Immature natural killer cell (primary cell): ENCODE measurements around the gene UFL1. TPM values are rescaled to one million over a fixed set of nuclear protein-coding genes. Genes with fewer than 3 reads are reported as not detected.
A peak's percentile ranks its signal among the peaks of the same experiment; 100 is the strongest.
"Not testable (repeated sequence)": the region's sequence is repeated elsewhere in the genome, so short reads cannot be mapped to it uniquely, and the experiment has no call there.

Experiments used
- DNase-seq, 3 donors: peaks; one replicate each; pipeline ENCODE4 v3.0.0; 2022; ENCODE audit warnings: mixed read lengths in 1 of 3
- H3K27ac Mint-ChIP-seq, 6 donors: one replicate each; pipeline ENCODE4 v1.8.0; 2020; ENCODE audit warnings: mixed read lengths in 6 of 6, mild to moderate bottlenecking in 5 of 6, inconsistent platforms in 4 of 6, moderate library complexity in 3 of 6
- H3K27me3 Mint-ChIP-seq, 3 donors: one replicate each; pipeline ENCODE4 v1.8.0; 2020 to 2021; ENCODE audit warnings: low read depth in 3 of 3, mild to moderate bottlenecking in 3 of 3, mixed read lengths in 3 of 3, moderate library complexity in 3 of 3, inconsistent platforms in 1 of 3
- H3K36me3 Mint-ChIP-seq, 3 donors: one replicate each; pipeline ENCODE4 v1.8.0; 2020; ENCODE audit warnings: mixed read lengths in 3 of 3, inconsistent platforms in 2 of 3, mild to moderate bottlenecking in 2 of 3
- H3K4me1 Mint-ChIP-seq, 2 donors: one replicate each; pipeline ENCODE4 v1.8.0; 2020; ENCODE audit warnings: inconsistent platforms in 2 of 2, mild to moderate bottlenecking in 2 of 2, mixed read lengths in 2 of 2, moderate library complexity in 1 of 2
- H3K4me3 Mint-ChIP-seq, 5 donors: one replicate each; pipeline ENCODE4 v1.8.0; 2020; ENCODE audit warnings: mild to moderate bottlenecking in 5 of 5, mixed read lengths in 5 of 5, inconsistent platforms in 3 of 5, moderate library complexity in 3 of 5
- H3K9me3 Mint-ChIP-seq, 6 donors: one replicate each; pipeline ENCODE4 v1.8.0; 2020; ENCODE audit warnings: mild to moderate bottlenecking in 6 of 6, mixed read lengths in 6 of 6, inconsistent platforms in 4 of 6, moderate library complexity in 3 of 6
- polyA plus RNA-seq, 3 donors: library from polyadenylated mRNA; unstranded; fragments of 300-500 nt; fragmentation: Illumina TruSeq; gene quantifications; one replicate each; pipeline ENCODE4 v1.2.3, GENCODE V29; 2021

UFL1 gene
- polyA plus RNA-seq, 3 donors from 2014 or later, result 11.3 to 19.8 (median 14.2) TPM

- DNase-seq, result no peak
- Mint-ChIP-seq H3K27me3 (peaks cover 0 to 1% (median 0%) of the 10 kb centered on the region in 3 donors), H3K4me1 (peaks cover 0 to 7% of the 10 kb centered on the region in 2 donors), H3K9me3 (no peaks in the 10 kb centered on the region), H3K36me3 (peaks cover 28 to 44% (median 29%) of the 10 kb centered on the region in 3 donors), H3K27ac (no peak overlapping the region), H3K4me3 (no peak overlapping the region)
Observed at GRCh38 chr6:96537726-96538125, 16.1 kb downstream of the UFL1 start.

GRCh38 chr6:96542702-96543101 is 21.1 kb downstream of the UFL1 start:
- Mint-ChIP-seq H3K27ac (no peak overlapping the region), H3K36me3 (peaks cover 35 to 50% (median 36%) of the 10 kb centered on the region in 3 donors), H3K9me3 (no peaks in the 10 kb centered on the region), H3K4me3 (no peak overlapping the region), H3K4me1 (no peaks in the 10 kb centered on the region), H3K27me3 (peaks cover 0 to 1% (median 0%) of the 10 kb centered on the region in 3 donors)
- peak; percentile 4 to 7 (median 6) for DNase-seq

GRCh38 chr6:96545882-96546281 is 24.3 kb downstream of the UFL1 start:
- DNase-seq, result no peak
- no peak overlapping the region for H3K27ac Mint-ChIP-seq
- H3K4me3 Mint-ChIP-seq, result no peak overlapping the region
- H3K36me3 Mint-ChIP-seq, result peaks cover 30 to 48% (median 43%) of the 10 kb centered on the region in 3 donors
- H3K4me1 Mint-ChIP-seq, result no peaks in the 10 kb centered on the region
- H3K27me3 Mint-ChIP-seq, result peaks cover 0 to 3% (median 0%) of the 10 kb centered on the region in 3 donors
- no peaks in the 10 kb centered on the region for H3K9me3 Mint-ChIP-seq

GRCh38 chr6:96547654-96548053 is 26.0 kb downstream of the UFL1 start:
- Mint-ChIP-seq H3K9me3 (no peaks in the 10 kb centered on the region), H3K36me3 (peaks cover 41 to 57% (median 55%) of the 10 kb centered on the region in 3 donors), H3K27me3 (peaks cover 0 to 1% (median 0%) of the 10 kb centered on the region in 3 donors), H3K4me1 (no peaks in the 10 kb centered on the region), H3K4me3 (no peak overlapping the region), H3K27ac (no peak overlapping the region)
- DNase-seq, result no peak

- Mint-ChIP-seq H3K36me3 (peaks cover 52 to 56% (median 55%) of the 10 kb centered on the region in 3 donors), H3K27me3 (peaks cover 0 to 2% (median 0%) of the 10 kb centered on the region in 3 donors), H3K27ac (no peak overlapping the region), H3K4me1 (no peaks in the 10 kb centered on the region), H3K4me3 (no peak overlapping the region), H3K9me3 (peaks cover 0 to 7% (median 0%) of the 10 kb centered on the region in 6 donors)
- DNase-seq, result no peak
Observed at GRCh38 chr6:96554558-96554957, 33.0 kb downstream of the UFL1 start.

- H3K9me3 Mint-ChIP-seq, H3K27ac Mint-ChIP-seq, DNase-seq, H3K27me3 Mint-ChIP-seq, H3K4me1 Mint-ChIP-seq, H3K4me3 Mint-ChIP-seq: not testable (repeated sequence)
- peaks cover 18 to 21% (median 19%) of the 10 kb centered on the region in 3 donors for H3K36me3 Mint-ChIP-seq
Observed at GRCh38 chr6:96559740-96560139, 38.1 kb downstream of the UFL1 start.

- H3K4me3 Mint-ChIP-seq, result no peak within 1 kb of the TSS
- H3K36me3 Mint-ChIP-seq, result no peaks in the 10 kb centered on the region
- DNase-seq, result no peak
- H3K27ac Mint-ChIP-seq, result no peak within 1 kb of the TSS
- peaks cover 0 to 7% (median 0%) of the 10 kb centered on the region in 6 donors for H3K9me3 Mint-ChIP-seq
- peaks cover under 1 to 5% (median 2%) of the 10 kb centered on the region in 3 donors for H3K27me3 Mint-ChIP-seq
- no peaks in the 10 kb centered on the region for H3K4me1 Mint-ChIP-seq
Observed at GRCh38 chr6:96562886-96563285, 41.3 kb downstream of the UFL1 start, which contains the start of gene FHL5. FHL5 (plus strand) TSS chr6:96563128; CDS start chr6:96603614, 40,486 bp downstream.

- Mint-ChIP-seq H3K4me3 (no peak overlapping the region), H3K36me3 (no peaks in the 10 kb centered on the region), H3K4me1 (no peaks in the 10 kb centered on the region), H3K9me3 (peaks cover 0 to 3% (median under 1%) of the 10 kb centered on the region in 6 donors), H3K27ac (no peak overlapping the region), H3K27me3 (peaks cover 2 to 5% (median 4%) of the 10 kb centered on the region in 3 donors)
- no peak for DNase-seq
Observed at GRCh38 chr6:96563853-96564252, 42.2 kb downstream of the UFL1 start.

- DNase-seq, result no peak
- Mint-ChIP-seq H3K27ac (no peak overlapping the region), H3K4me3 (no peak overlapping the region), H3K4me1 (no peaks in the 10 kb centered on the region), H3K9me3 (peaks cover 10 to 32% (median 16%) of the 10 kb centered on the region in 6 donors), H3K36me3 (peaks cover 0 to 5% (median 0%) of the 10 kb centered on the region in 3 donors), H3K27me3 (peaks cover under 1 to 7% (median 6%) of the 10 kb centered on the region in 3 donors)
Observed at GRCh38 chr6:96570053-96570452, 48.4 kb downstream of the UFL1 start.

GRCh38 chr6:96571551-96571950 is 49.9 kb downstream of the UFL1 start:
- Mint-ChIP-seq H3K36me3 (peaks cover 0 to 5% (median 0%) of the 10 kb centered on the region in 3 donors), H3K27me3 (peaks cover 0 to 7% (median 6%) of the 10 kb centered on the region in 3 donors), H3K4me1 (no peaks in the 10 kb centered on the region), H3K4me3 (no peak overlapping the region), H3K27ac (no peak overlapping the region), H3K9me3 (peaks cover 10 to 32% (median 16%) of the 10 kb centered on the region in 6 donors)
- no peak for DNase-seq

- Mint-ChIP-seq H3K27ac (no peak overlapping the region), H3K36me3 (peaks cover 0 to 4% (median 0%) of the 10 kb centered on the region in 3 donors), H3K4me1 (no peaks in the 10 kb centered on the region), H3K27me3 (peaks cover 0 to 6% (median 1%) of the 10 kb centered on the region in 3 donors), H3K4me3 (no peak overlapping the region), H3K9me3 (peaks cover 5 to 16% (median 8%) of the 10 kb centered on the region in 6 donors)
- no peak for DNase-seq
Observed at GRCh38 chr6:96575359-96575758, 53.8 kb downstream of the UFL1 start.

GRCh38 chr6:96576221-96576620 is 54.6 kb downstream of the UFL1 start:
- no peak for DNase-seq
- no peak overlapping the region for H3K4me3 Mint-ChIP-seq
- H3K4me1 Mint-ChIP-seq, result no peaks in the 10 kb centered on the region
- H3K27ac Mint-ChIP-seq, result no peak overlapping the region
- no peaks in the 10 kb centered on the region for H3K36me3 Mint-ChIP-seq
- H3K27me3 Mint-ChIP-seq, result peaks cover 0 to 4% (median 1%) of the 10 kb centered on the region in 3 donors
- H3K9me3 Mint-ChIP-seq, result peaks cover 0 to 7% (median 1%) of the 10 kb centered on the region in 6 donors

- Mint-ChIP-seq H3K27me3 (peaks cover 1 to 9% (median 1%) of the 10 kb centered on the region in 3 donors), H3K4me1 (no peaks in the 10 kb centered on the region), H3K36me3 (no peaks in the 10 kb centered on the region), H3K27ac (no peak overlapping the region), H3K9me3 (peaks cover 0 to 5% (median 0%) of the 10 kb centered on the region in 6 donors), H3K4me3 (no peak overlapping the region)
- no peak for DNase-seq
Observed at GRCh38 chr6:96582021-96582420, 60.4 kb downstream of the UFL1 start.

- no peak overlapping the region for H3K4me3 Mint-ChIP-seq
- no peak overlapping the region for H3K27ac Mint-ChIP-seq
- H3K27me3 Mint-ChIP-seq, result peaks cover 1 to 9% (median 1%) of the 10 kb centered on the region in 3 donors
- H3K4me1 Mint-ChIP-seq, result no peaks in the 10 kb centered on the region
- no peak for DNase-seq
- H3K36me3 Mint-ChIP-seq, result no peaks in the 10 kb centered on the region
- peaks cover 0 to 5% (median 0%) of the 10 kb centered on the region in 6 donors for H3K9me3 Mint-ChIP-seq
Observed at GRCh38 chr6:96582436-96582835, 60.8 kb downstream of the UFL1 start.

- Mint-ChIP-seq H3K9me3 (peaks cover 0 to 3% (median 0%) of the 10 kb centered on the region in 6 donors), H3K4me1 (no peaks in the 10 kb centered on the region), H3K27me3 (peaks cover 0 to 8% (median 3%) of the 10 kb centered on the region in 3 donors), H3K27ac (no peak overlapping the region), H3K4me3 (no peak overlapping the region), H3K36me3 (no peaks in the 10 kb centered on the region)
- DNase-seq, result no peak
Observed at GRCh38 chr6:96604420-96604819, 82.8 kb downstream of the UFL1 start.
